ENCODE measurements around the gene FGL2.
"Not testable (repeated sequence)": the region's sequence is repeated elsewhere in the genome, so short reads cannot be mapped to it uniquely, and the experiment has no call there.

FGL2 gene

GRCh38 chr7:77154917-77155464, 44.6 kb downstream of the FGL2 start:
- not testable (repeated sequence) for DNase-seq

GRCh38 chr7:77152232-77152631, 47.4 kb downstream of the FGL2 start:
- not testable (repeated sequence) for DNase-seq

All from 8988T (cell line).